Esophagus muscularis mucosa (tissue), 4 donors: Measurements from ENCODE around the gene ARHGEF37. TPM values are rescaled to one million over a fixed set of nuclear protein-coding genes. Genes with fewer than 3 reads are reported as not detected.
A peak's percentile ranks its signal among the peaks of the same experiment; 100 is the strongest.
"Not testable (repeated sequence)": the region's sequence is repeated elsewhere in the genome, so short reads cannot be mapped to it uniquely, and the experiment has no call there.

Experiments
- DNase-seq: peaks from one replicate; pipeline ENCODE4 v3.0.0-alpha.2; 2017; ENCODE audit errors: extremely low spot score
- H3K27ac ChIP-seq, 4 donors: fragments of 200-600 bp; sonication (generic); replicated peaks in 1 of 4; 1 replicate in 3 of 4; 2 replicates in 1 of 4; pipeline ENCODE4 v1.5.1; 2016 to 2019; ENCODE audit warnings: mild to moderate bottlenecking in 1 of 4
- H3K27me3 ChIP-seq, 4 donors: fragments of 200-600 bp; sonication (generic); one replicate each; pipeline versions ENCODE4 v1.5.1 to v1.6.0; 2016 to 2019
- H3K36me3 ChIP-seq, 4 donors: fragments of 200-600 bp; sonication (generic); one replicate each; pipeline ENCODE4 v1.5.1; 2016 to 2019
- H3K4me1 ChIP-seq, 4 donors: fragments of 200-600 bp; sonication (generic); one replicate each; pipeline ENCODE4 v1.5.1; 2016 to 2019
- H3K4me3 ChIP-seq, 4 donors: fragments of 200-600 bp; sonication (generic); 1 replicate in 2 of 4; 2 replicates in 2 of 4; pipeline ENCODE4 v1.5.1; 2016 to 2019; ENCODE audit warnings: mild to moderate bottlenecking in 4 of 4, moderate library complexity in 1 of 4
- H3K9me3 ChIP-seq, 4 donors: fragments of 200-600 bp; sonication (generic); 1 replicate in 3 of 4; 2 replicates in 1 of 4; pipeline ENCODE4 v1.5.1; 2016 to 2019
- CTCF ChIP-seq, 3 experiments: fragments of 200-600 bp in 2 of 3; fragments of 450-650 bp in 1 of 3; sonication (generic) in 2 of 3; IDR thresholded peaks; one replicate each; pipeline ENCODE4 v1.5.1; 2017 to 2019; ENCODE audit warnings: antibody characterized with exemption in 3 of 3, mild to moderate bottlenecking in 2 of 3, moderate library complexity in 1 of 3
- EP300 ChIP-seq: sonication (generic); formaldehyde crosslinking; IDR thresholded peaks from one replicate; pipeline ENCODE4 v1.6.1; 2017; ENCODE audit warnings: antibody characterized with exemption
- POLR2A ChIP-seq: fragments of 450-650 bp; IDR thresholded peaks from one replicate; pipeline ENCODE4 v1.6.1; 2017; ENCODE audit warnings: antibody characterized with exemption, moderate library complexity, mild to moderate bottlenecking, low read depth
- POLR2AphosphoS5 ChIP-seq, 2 donors: sonication (generic); formaldehyde crosslinking; IDR thresholded peaks; one replicate each; pipeline ENCODE4 v1.6.1; 2017; ENCODE audit warnings: antibody characterized with exemption in 2 of 2
- WGBS: methylation state at CpG from one replicate; pipeline ENCODE4 v1.1.5; 2018; 5-methylcytosine and 5-hydroxymethylcytosine counted together
- intact Hi-C: fragments of 100-400 bp; cut with DNase I; formaldehyde crosslinking; loops from one replicate; pipeline ENCODE4 v1.15.1; 2023
- total RNA-seq, 4 donors: library from RNA; depleted of rRNA; stranded (reverse); fragments of >200 nt; gene quantifications; one replicate each; pipeline versions ENCODE4 v1.1.0 to v1.2.1, GENCODE V29; 2016

The ARHGEF37 gene
- total RNA-seq, 4 donors from 2014 or later, result 11.9 to 22.0 (median 19.5) TPM

- H3K27ac ChIP-seq, result peak overlapping the region; percentile 78 to 87 (median 84)
- no peaks in the 10 kb centered on the region for H3K27me3 ChIP-seq
- no peak for DNase-seq
- intact Hi-C loops, result no loop called here
- peaks cover 35 to 47% (median 41%) of the 10 kb centered on the region in 4 donors for H3K4me1 ChIP-seq
- 41% methylated on average over 2 of the region's 2 CpGs for WGBS
- H3K4me3 ChIP-seq, result no peak overlapping the region
- TF ChIP-seq EP300 (no peak), CTCF (IDR thresholded peaks at IDR 0.05) (no peak), POLR2AphosphoS5 (IDR thresholded peaks at IDR 0.05) (no peak), POLR2A (no peak)
- no peaks in the 10 kb centered on the region for H3K36me3 ChIP-seq
- H3K9me3 ChIP-seq, result no peaks in the 10 kb centered on the region
Observed at GRCh38 chr5:149563466-149563865, 17.8 kb upstream of the ARHGEF37 start.

GRCh38 chr5:149564542-149565140 lies 16.7 kb upstream of the ARHGEF37 start:
- 62% methylated on average over 15 of the region's 15 CpGs for WGBS
- not testable (repeated sequence) for H3K9me3 ChIP-seq, H3K27me3 ChIP-seq, H3K36me3 ChIP-seq, DNase-seq
- peaks cover 35 to 47% (median 41%) of the 10 kb centered on the region in 4 donors for H3K4me1 ChIP-seq
- peak overlapping the region; percentile 40 to 64 (median 56) for H3K27ac ChIP-seq
- H3K4me3 ChIP-seq, result peak overlapping the region in 1 of 4 donors; percentile 1
- TF ChIP-seq POLR2AphosphoS5 (IDR thresholded peaks at IDR 0.05) (peak in 1 of 2 donors; percentile 11), CTCF (IDR thresholded peaks at IDR 0.05) (peak; percentile 62 to 76 (median 63))
- intact Hi-C loops, result loop anchor here (2.0 to 5.0 kb wide), 2 partner anchors 122 to 197 kb away; no protein-coding TSS in a partner anchor

- no peak overlapping the region for H3K4me3 ChIP-seq
- H3K27ac ChIP-seq, result no peak overlapping the region
- 79% methylated on average over 1 of the region's 1 CpG for WGBS
- no peaks in the 10 kb centered on the region for H3K27me3 ChIP-seq
- H3K9me3 ChIP-seq, result no peaks in the 10 kb centered on the region
- TF ChIP-seq POLR2AphosphoS5 (IDR thresholded peaks at IDR 0.05) (no peak), CTCF (IDR thresholded peaks at IDR 0.05) (no peak), EP300 (no peak)
- peaks cover 21 to 29% (median 26%) of the 10 kb centered on the region in 4 donors for H3K4me1 ChIP-seq
- intact Hi-C loops, result loop anchor here (5.0 kb wide), 1 partner anchor 200 kb away; no protein-coding TSS in a partner anchor
- no peaks in the 10 kb centered on the region for H3K36me3 ChIP-seq
- no peak for DNase-seq
Observed at GRCh38 chr5:149567226-149567625, 14.1 kb upstream of the ARHGEF37 start.

- no peak overlapping the region for H3K27ac ChIP-seq
- no peaks in the 10 kb centered on the region for H3K27me3 ChIP-seq
- intact Hi-C loops, result no loop called here
- H3K4me3 ChIP-seq, result no peak overlapping the region
- DNase-seq, result no peak
- no peaks in the 10 kb centered on the region for H3K9me3 ChIP-seq
- peaks cover 0 to 3% (median 0%) of the 10 kb centered on the region in 4 donors for H3K4me1 ChIP-seq
- H3K36me3 ChIP-seq, result no peaks in the 10 kb centered on the region
- TF ChIP-seq EP300 (no peak), POLR2AphosphoS5 (IDR thresholded peaks at IDR 0.05) (no peak), CTCF (IDR thresholded peaks at IDR 0.05) (no peak), POLR2A (no peak)
Observed at GRCh38 chr5:149572170-149572569, 9.1 kb upstream of the ARHGEF37 start.
